Stimulated activated naive B cell treated with anti-CD40 and anti-IgM and Interleukin-4, amounts not matched to agents 10 μg/mL and 1 μg/mL and 100 μg/mL, for 72 hours (primary cell): ENCODE data around the gene PLS1.
A peak's percentile ranks its signal among the peaks of the same experiment; 100 is the strongest.
"Not testable (repeated sequence)": the region's sequence is repeated elsewhere in the genome, so short reads cannot be mapped to it uniquely, and the experiment has no call there.

Experiments
- ATAC-seq, 2 donors: fragments of 150-1000 bp; cut with Tn5 transposase; replicated peaks; 2 replicates each; pipeline ENCODE4 v1.10.0; 2021; ENCODE audit warnings: moderate library complexity in 1 of 2
- DNase-seq: peaks from one replicate; pipeline ENCODE4 v3.0.0; 2021
- H3K27ac Mint-ChIP-seq: one replicate; pipeline ENCODE4 v1.8.0; 2022; ENCODE audit warnings: mild to moderate bottlenecking, mixed read lengths
- H3K27me3 Mint-ChIP-seq, 2 donors: one replicate each; pipeline ENCODE4 v1.8.0; 2022; ENCODE audit warnings: mixed read lengths in 2 of 2
- H3K36me3 Mint-ChIP-seq, 2 donors: one replicate each; pipeline ENCODE4 v1.8.0; 2022; ENCODE audit warnings: mixed read lengths in 2 of 2, mild to moderate bottlenecking in 1 of 2
- H3K4me1 Mint-ChIP-seq, 2 donors: one replicate each; pipeline ENCODE4 v1.8.0; 2022; ENCODE audit warnings: mixed read lengths in 2 of 2, mild to moderate bottlenecking in 1 of 2
- H3K4me3 Mint-ChIP-seq, 2 donors: one replicate each; pipeline ENCODE4 v1.8.0; 2022; ENCODE audit warnings: mild to moderate bottlenecking in 2 of 2, mixed read lengths in 2 of 2, moderate library complexity in 1 of 2
- H3K9me3 Mint-ChIP-seq, 2 donors: one replicate each; pipeline ENCODE4 v1.8.0; 2022; ENCODE audit warnings: mixed read lengths in 2 of 2, mild to moderate bottlenecking in 1 of 2

Gene PLS1

DNA sequence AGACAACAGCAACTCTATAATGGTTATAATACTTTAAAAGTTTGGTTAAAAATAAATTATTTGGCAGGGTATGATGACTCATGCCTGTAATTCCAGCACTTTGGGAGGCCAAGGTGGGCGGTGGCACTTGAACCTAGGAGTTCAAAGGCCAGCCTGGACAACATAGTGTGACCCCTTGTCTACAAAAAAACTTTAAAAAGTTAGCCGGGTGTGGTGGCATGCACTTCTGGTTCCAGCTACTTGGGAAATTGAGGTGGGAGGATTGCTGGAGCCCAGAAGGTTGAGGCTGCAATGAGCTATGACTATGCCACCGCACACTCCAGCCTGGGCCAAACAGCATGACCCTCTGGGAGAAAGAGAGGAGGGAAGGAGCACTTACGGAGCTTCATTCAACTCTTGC, 119.9 kb downstream of the PLS1 start:
- no peaks in the 10 kb centered on the region for H3K36me3 Mint-ChIP-seq
- peaks cover 33 to 43% of the 10 kb centered on the region in 2 donors for H3K27me3 Mint-ChIP-seq
- DNase-seq (no peak), ATAC-seq (no peak)
- no peaks in the 10 kb centered on the region for H3K9me3 Mint-ChIP-seq
- no peak overlapping the region for H3K4me3 Mint-ChIP-seq
- no peak overlapping the region for H3K27ac Mint-ChIP-seq
- H3K4me1 Mint-ChIP-seq, result no peaks in the 10 kb centered on the region

DNA sequence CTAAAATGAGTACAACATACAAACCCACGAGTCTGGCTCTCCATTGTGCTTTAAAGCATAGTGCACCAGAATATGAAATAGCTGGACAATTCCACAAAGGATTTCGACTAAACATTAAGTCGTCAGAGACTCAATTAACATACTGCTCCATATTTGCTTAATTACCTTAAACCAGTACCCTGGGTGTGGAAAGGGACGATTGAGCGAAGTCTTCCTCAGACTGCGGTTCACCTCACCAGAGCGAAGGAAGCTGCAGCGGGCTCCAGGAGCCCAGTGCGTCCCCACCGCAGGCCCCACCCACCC, 127.4 kb downstream of the PLS1 start:
- Mint-ChIP-seq H3K9me3 (peaks cover 3 to 8% of the 10 kb centered on the region in 2 donors), H3K27ac (no peak overlapping the region), H3K36me3 (peaks cover 0 to 2% of the 10 kb centered on the region in 2 donors), H3K27me3 (peaks cover 40 to 47% of the 10 kb centered on the region in 2 donors), H3K4me1 (peaks cover 7 to 8% of the 10 kb centered on the region in 2 donors), H3K4me3 (peak overlapping the region; percentile 86 to 98)
- ATAC-seq (no peak), DNase-seq (no peak)

DNA sequence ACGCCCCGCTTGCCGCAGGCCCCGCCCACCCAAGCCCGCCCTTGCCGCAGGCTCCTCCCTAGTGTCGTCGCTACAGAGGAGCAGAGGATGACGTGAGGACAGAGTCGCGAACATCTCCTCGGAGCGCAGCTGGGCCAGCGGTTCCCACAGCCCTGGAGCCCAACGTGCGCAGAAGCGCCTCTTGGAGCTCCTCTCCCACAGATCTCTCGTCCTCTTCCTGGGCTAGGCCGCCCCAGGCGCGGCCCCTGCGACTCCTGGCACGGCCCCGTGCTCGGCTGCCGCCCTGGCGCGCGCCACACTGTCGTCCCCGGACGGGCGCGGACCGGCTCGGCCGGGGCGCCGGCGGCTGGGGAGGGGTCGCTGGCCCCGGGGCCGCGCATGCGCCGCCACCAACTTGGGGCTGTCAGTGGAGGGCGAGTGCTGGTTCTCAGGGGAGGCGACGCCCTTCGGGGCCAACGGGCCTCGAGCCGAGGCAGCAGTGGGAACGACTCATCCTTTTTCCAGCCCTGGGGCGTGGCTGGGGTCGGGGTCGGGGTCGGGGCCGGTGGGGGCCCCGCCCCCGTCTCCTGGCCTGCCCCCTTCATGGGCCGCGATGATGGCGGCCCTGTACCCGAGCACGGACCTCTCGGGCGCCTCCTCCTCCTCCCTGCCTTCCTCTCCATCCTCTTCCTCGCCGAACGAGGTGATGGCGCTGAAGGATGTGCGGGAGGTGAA, 127.9 kb downstream of the PLS1 start, which contains the start of gene TRPC1:
TSS of gene TRPC1 (plus strand) at position 67 of the 714 bp plus-strand sequence. CDS start at position 593, 526 bp downstream.
- ATAC-seq, result peak; percentile 97
- H3K27ac Mint-ChIP-seq, result peak within 1 kb of the TSS; percentile 92

DNA sequence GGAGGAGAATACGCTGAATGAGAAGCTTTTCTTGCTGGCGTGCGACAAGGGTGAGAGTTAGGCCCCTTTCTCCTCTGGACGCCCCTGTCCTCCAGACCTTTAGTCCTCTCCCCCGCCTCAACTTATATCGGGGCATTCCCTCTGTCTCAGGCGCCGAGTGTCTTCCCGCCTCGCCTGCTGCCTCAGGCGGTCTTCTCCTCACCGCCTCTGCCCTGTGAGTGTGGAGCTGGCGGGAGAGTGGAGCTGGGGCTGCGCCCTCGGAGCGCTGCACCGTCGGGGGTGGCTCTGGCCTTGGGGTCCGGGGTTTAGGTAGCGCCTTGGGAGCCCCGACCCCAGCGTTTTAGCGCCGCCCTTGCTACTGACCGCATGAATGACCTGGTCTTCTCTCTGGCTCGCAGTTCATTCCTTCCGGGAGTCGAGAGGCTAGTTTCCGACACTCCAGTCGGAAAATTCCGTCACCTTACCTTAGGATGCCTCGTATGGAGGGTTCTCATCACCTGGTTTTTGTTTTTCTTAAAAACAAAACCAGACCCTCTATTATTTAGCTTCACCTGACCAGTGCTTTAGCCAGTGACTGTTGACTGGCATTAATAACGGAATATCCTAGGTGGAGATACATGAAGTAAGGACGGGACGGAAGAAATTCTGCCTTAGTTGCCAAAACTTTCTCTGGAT, 128.6 kb downstream of the PLS1 start:
- Mint-ChIP-seq H3K27me3 (peaks cover 36 to 37% of the 10 kb centered on the region in 2 donors), H3K4me3 (peak overlapping the region; percentile 90 to 98), H3K27ac (peak overlapping the region; percentile 92), H3K9me3 (peaks cover 3 to 8% of the 10 kb centered on the region in 2 donors), H3K36me3 (peaks cover 0 to 2% of the 10 kb centered on the region in 2 donors), H3K4me1 (peaks cover 7 to 8% of the 10 kb centered on the region in 2 donors)
- ATAC-seq (peak; percentile 19 to 21), DNase-seq (no peak)

More for the DNA sequence above, 127.9 kb downstream of the PLS1 start, which contains the start of gene TRPC1:
- Mint-ChIP-seq H3K9me3 (peaks cover 3 to 8% of the 10 kb centered on the region in 2 donors), H3K27me3 (peaks cover 40 to 42% of the 10 kb centered on the region in 2 donors), H3K36me3 (peaks cover 0 to 2% of the 10 kb centered on the region in 2 donors), H3K4me3 (peak within 1 kb of the TSS; percentile 90 to 98), H3K4me1 (peaks cover 7 to 8% of the 10 kb centered on the region in 2 donors)
- DNase-seq, result peak; percentile 67

DNA sequence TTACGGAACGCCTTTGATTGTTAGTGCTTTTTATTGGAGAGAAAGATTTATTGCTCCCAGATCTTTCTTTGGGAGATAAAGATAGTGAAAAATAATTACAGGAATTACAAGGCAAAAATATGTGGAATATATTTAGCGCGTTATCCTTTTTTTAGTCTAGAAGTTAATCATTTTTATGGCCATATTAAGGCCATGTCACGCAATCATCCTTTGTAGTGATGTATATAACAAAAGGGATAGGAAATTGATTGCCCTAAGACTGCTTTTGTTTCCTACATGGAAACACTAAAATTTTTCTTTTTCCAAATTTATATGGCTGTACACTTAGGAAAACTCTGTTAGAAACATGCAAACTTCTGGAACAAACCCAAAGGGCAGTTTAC, 129.2 kb downstream of the PLS1 start:
- Mint-ChIP-seq H3K27ac (no peak overlapping the region), H3K4me1 (peaks cover 7 to 8% of the 10 kb centered on the region in 2 donors), H3K4me3 (peak overlapping the region; percentile 29 to 98), H3K27me3 (peaks cover 32 to 33% of the 10 kb centered on the region in 2 donors), H3K9me3 (peaks cover 3 to 8% of the 10 kb centered on the region in 2 donors), H3K36me3 (peaks cover 0 to 2% of the 10 kb centered on the region in 2 donors)
- ATAC-seq, result no peak
- DNase-seq, result no peak

DNA sequence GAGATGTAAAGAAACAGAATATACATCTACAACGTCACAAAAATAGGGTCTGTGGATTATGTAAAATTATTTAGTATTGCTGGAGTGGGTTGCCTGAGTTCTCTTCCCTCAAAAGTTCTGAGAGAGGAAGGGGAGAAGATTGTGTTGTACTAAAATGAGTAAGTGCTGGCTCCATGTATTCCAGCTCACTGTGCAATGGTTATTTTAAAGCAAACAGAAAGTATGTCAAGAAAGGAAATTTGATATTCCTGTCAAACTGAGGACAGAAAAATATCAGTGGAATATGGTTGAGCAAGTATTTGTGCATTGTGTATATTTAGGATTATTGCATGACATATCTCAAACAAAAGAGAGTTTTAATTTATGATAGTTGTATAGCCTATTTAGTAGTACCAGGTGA, 129.8 kb downstream of the PLS1 start:
- DNase-seq (no peak), ATAC-seq (no peak)
- H3K4me1 Mint-ChIP-seq, result peaks cover 7 to 8% of the 10 kb centered on the region in 2 donors
- H3K27ac Mint-ChIP-seq, result no peak overlapping the region
- peaks cover 0 to 2% of the 10 kb centered on the region in 2 donors for H3K36me3 Mint-ChIP-seq
- H3K9me3 Mint-ChIP-seq, result peaks cover 3 to 8% of the 10 kb centered on the region in 2 donors
- peaks cover 26 to 27% of the 10 kb centered on the region in 2 donors for H3K27me3 Mint-ChIP-seq
- H3K4me3 Mint-ChIP-seq, result no peak overlapping the region

DNA sequence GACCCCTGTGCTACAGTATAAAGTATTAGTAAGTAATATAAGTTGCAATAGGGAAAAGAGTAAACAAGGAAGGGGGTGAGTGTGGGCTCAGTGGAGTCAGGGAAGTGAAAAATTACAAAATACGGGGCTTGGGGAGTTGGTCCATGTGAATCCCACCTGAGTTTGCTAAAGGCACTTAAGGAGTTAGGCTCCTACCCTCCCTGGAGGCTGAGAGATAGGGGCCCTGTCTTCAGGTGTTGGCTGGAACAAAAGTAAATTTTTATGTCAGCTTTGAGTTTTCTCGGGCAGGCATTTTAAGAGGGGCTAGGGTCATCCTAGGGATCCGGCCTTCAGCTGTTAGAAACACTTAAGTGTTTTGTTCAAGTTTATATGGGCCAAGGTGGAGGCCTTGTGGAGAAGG, 135.9 kb downstream of the PLS1 start:
- Mint-ChIP-seq H3K36me3 (no peaks in the 10 kb centered on the region), H3K4me1 (no peaks in the 10 kb centered on the region)
- no peak for DNase-seq

DNA sequence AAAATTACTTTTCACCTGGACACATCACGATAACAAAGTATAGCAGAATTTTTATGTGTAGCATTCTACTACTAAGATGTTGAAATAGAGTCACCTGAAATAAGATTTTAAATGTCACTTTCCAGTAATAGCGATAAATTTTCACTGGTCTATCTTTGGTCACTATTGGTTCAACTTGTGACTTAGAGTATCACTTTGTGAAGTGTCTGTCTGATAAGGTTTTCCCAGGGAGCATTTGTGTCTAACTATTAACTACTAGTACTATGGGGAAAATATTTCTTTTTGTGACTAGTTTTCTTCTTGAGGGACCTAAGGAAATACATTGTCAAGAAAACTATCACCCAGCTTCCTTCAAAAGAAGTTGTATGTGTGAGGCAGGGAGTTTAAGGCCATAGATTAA, 138.6 kb downstream of the PLS1 start:
- H3K27me3 Mint-ChIP-seq, result no peaks in the 10 kb centered on the region
- DNase-seq (no peak), ATAC-seq (no peak)
- H3K27ac Mint-ChIP-seq, result no peak overlapping the region
- no peaks in the 10 kb centered on the region for H3K9me3 Mint-ChIP-seq
- H3K36me3 Mint-ChIP-seq, result no peaks in the 10 kb centered on the region
- H3K4me3 Mint-ChIP-seq, result no peak overlapping the region
- no peaks in the 10 kb centered on the region for H3K4me1 Mint-ChIP-seq

More for the DNA sequence above, 135.9 kb downstream of the PLS1 start:
- ATAC-seq, result no peak
- Mint-ChIP-seq H3K27me3 (no peaks in the 10 kb centered on the region), H3K4me3 (no peak overlapping the region), H3K27ac (no peak overlapping the region), H3K9me3 (no peaks in the 10 kb centered on the region)

DNA sequence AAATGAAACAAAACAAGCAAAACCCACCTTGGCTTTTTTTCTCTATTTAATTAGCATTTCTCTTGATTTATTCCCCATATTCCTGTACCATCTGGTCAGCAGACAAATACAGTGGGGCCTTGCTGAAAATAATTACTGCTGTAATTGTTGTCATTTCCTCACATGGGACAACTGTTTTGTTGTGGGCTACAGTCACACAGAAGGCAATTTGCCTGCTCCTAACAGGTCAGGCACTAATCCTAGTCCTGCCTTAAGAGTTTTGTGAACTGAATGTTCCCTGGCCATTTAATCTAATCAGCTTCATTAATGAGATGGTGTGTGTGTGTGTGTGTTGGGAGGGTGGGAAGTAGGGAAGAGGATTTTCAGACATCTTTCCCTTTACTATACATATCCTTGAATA, 139.3 kb downstream of the PLS1 start:
- Mint-ChIP-seq H3K4me1 (no peaks in the 10 kb centered on the region), H3K27ac (no peak overlapping the region), H3K27me3 (no peaks in the 10 kb centered on the region), H3K4me3 (no peak overlapping the region), H3K9me3 (no peaks in the 10 kb centered on the region), H3K36me3 (no peaks in the 10 kb centered on the region)
- no peak for ATAC-seq
- DNase-seq, result no peak

DNA sequence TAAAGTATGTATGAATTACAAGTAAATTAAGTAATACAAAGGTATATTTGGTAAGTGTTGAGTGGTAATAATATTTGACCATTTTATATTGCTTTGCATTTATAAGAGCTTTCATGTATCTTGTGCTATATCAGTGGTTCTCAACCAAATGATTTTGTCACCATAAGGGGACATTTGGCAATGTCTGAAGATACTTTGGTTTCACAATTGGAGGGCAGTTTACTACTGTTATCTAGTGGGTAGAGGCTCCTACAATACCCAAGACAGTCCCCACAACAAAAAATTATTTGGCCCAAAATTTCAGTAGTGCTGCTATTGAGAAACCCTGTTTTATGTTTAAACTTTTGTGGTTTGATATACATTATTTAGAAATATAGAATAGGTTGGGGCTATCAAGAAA, 142.2 kb downstream of the PLS1 start:
- no peaks in the 10 kb centered on the region for H3K27me3 Mint-ChIP-seq
- H3K36me3 Mint-ChIP-seq, result no peaks in the 10 kb centered on the region
- no peaks in the 10 kb centered on the region for H3K4me1 Mint-ChIP-seq
- no peak overlapping the region for H3K27ac Mint-ChIP-seq
- DNase-seq, result no peak
- no peak overlapping the region for H3K4me3 Mint-ChIP-seq
- no peaks in the 10 kb centered on the region for H3K9me3 Mint-ChIP-seq
- no peak for ATAC-seq

DNA sequence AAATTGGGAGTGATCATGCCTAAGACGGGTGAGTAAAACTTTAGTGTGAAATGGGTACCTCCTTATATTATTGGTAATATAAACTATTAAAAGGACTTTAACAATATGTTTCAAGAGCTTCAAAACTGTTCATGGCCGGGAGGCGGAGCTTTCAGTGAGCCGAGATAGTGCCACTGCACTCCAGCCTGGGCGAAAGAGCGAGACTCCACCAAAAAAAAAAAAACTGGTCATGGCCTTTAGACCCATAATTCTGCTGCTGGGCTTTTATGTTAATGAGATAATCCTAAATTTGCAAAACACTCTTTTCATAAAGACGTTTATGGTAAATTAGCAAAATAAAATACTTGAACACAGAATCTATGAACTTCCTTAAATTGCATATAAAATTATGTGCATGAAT, 150.5 kb downstream of the PLS1 start:
- ATAC-seq (no peak), DNase-seq (no peak)
- Mint-ChIP-seq H3K4me3 (no peak overlapping the region), H3K4me1 (no peaks in the 10 kb centered on the region), H3K27ac (no peak overlapping the region), H3K9me3 (no peaks in the 10 kb centered on the region), H3K36me3 (peaks cover 5 to 14% of the 10 kb centered on the region in 2 donors), H3K27me3 (no peaks in the 10 kb centered on the region)

DNA sequence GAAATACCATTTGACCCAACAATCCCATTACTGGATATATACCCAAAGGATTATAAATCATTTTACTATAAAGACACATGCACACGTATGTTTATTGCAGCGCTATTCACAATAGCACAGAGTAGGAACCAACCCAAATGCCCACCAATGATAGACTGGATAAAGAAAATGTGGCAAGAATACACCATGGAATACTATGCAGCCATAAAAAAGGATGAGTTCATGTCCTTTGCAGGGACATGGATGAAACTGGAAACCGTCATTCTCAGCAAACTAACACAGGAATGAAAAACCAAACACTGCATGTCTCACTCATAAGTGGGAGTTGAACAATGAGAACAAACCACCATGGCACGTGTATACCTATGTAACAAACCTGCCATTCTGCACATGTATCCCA, 154.3 kb downstream of the PLS1 start:
- peaks cover 5 to 19% of the 10 kb centered on the region in 2 donors for H3K36me3 Mint-ChIP-seq

DNA sequence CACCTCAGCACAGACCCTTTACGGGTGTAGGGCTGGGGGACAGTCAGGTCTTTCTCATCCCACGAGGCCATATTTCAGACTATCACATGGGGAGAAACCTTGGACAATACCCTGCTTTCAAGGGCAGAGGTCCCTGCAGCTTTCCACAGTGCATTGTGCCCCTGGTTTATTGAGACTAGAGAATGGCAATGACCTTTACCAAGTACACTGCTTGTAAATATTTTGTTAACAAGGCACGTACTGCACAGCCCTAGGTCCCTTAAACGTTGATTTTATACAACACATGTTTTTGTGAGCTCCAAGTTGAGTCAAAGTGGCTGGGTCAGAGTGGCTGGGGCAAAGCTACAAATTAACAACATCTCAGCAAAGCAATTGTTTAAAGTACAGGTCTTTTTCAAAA, 156.4 kb downstream of the PLS1 start:
- not testable (repeated sequence) for H3K4me3 Mint-ChIP-seq, ATAC-seq

More for the DNA sequence above, 154.3 kb downstream of the PLS1 start:
- not testable (repeated sequence) for H3K27me3 Mint-ChIP-seq, H3K27ac Mint-ChIP-seq, ATAC-seq, H3K9me3 Mint-ChIP-seq, DNase-seq, H3K4me3 Mint-ChIP-seq, H3K4me1 Mint-ChIP-seq

DNA sequence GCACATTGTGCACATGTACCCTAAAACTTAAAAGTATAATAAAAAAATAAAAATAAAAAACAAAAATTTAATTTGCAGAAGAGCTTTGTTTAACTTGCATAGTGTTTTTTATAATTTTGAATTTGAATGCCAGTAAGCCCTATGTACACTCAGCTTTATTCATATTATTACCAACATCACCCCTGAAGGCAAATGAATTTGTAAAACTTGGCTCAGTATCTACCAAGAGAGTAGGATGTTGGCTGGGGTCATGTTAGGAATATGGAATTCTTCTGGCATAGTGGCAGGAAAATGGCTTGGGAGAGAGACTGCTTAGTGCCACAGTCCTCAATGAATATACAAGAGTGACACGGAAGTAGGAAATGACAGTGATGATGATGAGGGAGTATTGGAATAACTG, 158.3 kb downstream of the PLS1 start:
- DNase-seq, result no peak
- H3K9me3 Mint-ChIP-seq, result no peaks in the 10 kb centered on the region
- peaks cover 5 to 13% of the 10 kb centered on the region in 2 donors for H3K36me3 Mint-ChIP-seq
- H3K4me1 Mint-ChIP-seq, result no peaks in the 10 kb centered on the region
- H3K4me3 Mint-ChIP-seq, result no peak overlapping the region
- no peaks in the 10 kb centered on the region for H3K27me3 Mint-ChIP-seq
- no peak overlapping the region for H3K27ac Mint-ChIP-seq
- ATAC-seq, result no peak

More for the DNA sequence above, 156.4 kb downstream of the PLS1 start:
- not testable (repeated sequence) for H3K4me1 Mint-ChIP-seq, H3K27ac Mint-ChIP-seq, H3K9me3 Mint-ChIP-seq, DNase-seq, H3K27me3 Mint-ChIP-seq
- H3K36me3 Mint-ChIP-seq, result peaks cover 5 to 19% of the 10 kb centered on the region in 2 donors
